HCT116 (cell line): ENCODE data around the gene GNAI3. TPM values are rescaled to one million over a fixed set of nuclear protein-coding genes. Genes with fewer than 3 reads are reported as not detected.
A peak's percentile ranks its signal among the peaks of the same experiment; 100 is the strongest.

Experiments
- ATAC-seq: fragments of 200-7000 bp; cut with Tn5 transposase; 2 replicates; pipeline ENCODE4 v1.9.1; 2020; ENCODE audit warnings: mild to moderate bottlenecking, moderate library complexity
- BruUV-seq: library from RNA; stranded (reverse); fragments of 400-500 nt; replicated peaks from 2 replicates; lab custom pipeline; 2021; lab: Mats Ljungman, UMichigan
- CTCF ChIA-PET: fragments of 300-600 bp; sonication (Branson Sonifier 250); formaldehyde crosslinking; loops from one replicate; lab custom pipeline; 2021; ENCODE audit warnings: antibody characterized with exemption; lab: Charles Lee
- POLR2A ChIA-PET: fragments of 300-600, 350-600 bp; sonication (Branson Sonifier 250); formaldehyde crosslinking; loops from one replicate; lab custom pipeline; 2021; ENCODE audit warnings: antibody characterized with exemption; lab: Charles Lee
- RAD21 ChIA-PET, 2 experiments: fragments of 300-600 bp; sonication (Branson Sonifier 250); formaldehyde crosslinking; loops; one replicate each; lab custom pipeline; 2023; ENCODE audit warnings: low total read pairs in 2 of 2; ENCODE audit not compliant: uncharacterized antibody in 2 of 2, unreplicated experiment in 2 of 2, low non-redundant PET in 1 of 2; lab: Charles Lee
- DNase-seq: peaks from one replicate; pipeline ENCODE4 v3.0.0-alpha.2; 2010; ENCODE audit warnings: low read depth, low spot score
- H2AFZ ChIP-seq: fragments of 200-600 bp; shearing (Covaris generic), sonication (generic); 2 replicates; pipeline ENCODE4 v1.6.1; 2017; ENCODE audit warnings: low read depth, mixed run types, mixed read lengths, antibody characterized with exemption, low read length; ENCODE audit not compliant: poor library complexity, severe bottlenecking
- H3K27ac ChIP-seq: 2 replicates; pipeline ENCODE4 v1.5.1; 2012; ENCODE audit warnings: low read depth, low read length
- H3K27me3 ChIP-seq: fragments of 200-600 bp; sonication (generic); 2 replicates; pipeline ENCODE4 v1.6.1; 2016; ENCODE audit warnings: mixed run types, low read length, mixed read lengths; ENCODE audit not compliant: insufficient read depth
- H3K36me3 ChIP-seq, 2 experiments: fragments of 200-500 bp in 1 of 2; fragments of 200-600 bp in 1 of 2; sonication (Bioruptor generic) in 1 of 2; sonication (generic) in 1 of 2; 2 replicates each; pipeline versions ENCODE4 v1.5.1 to v1.6.1; 2014 to 2016; ENCODE audit warnings: low read length in 2 of 2, inconsistent platforms in 1 of 2, mixed read lengths in 1 of 2, mixed run types in 1 of 2; ENCODE audit not compliant: insufficient read depth in 2 of 2, control insufficient read depth in 1 of 2
- H3K4me1 ChIP-seq, 2 experiments: fragments of 200-600 bp in 1 of 2; sonication (generic) in 1 of 2; 2 replicates each; pipeline versions ENCODE4 v1.5.1 to v1.6.1; 2012 to 2017; ENCODE audit warnings: low read length in 2 of 2, inconsistent platforms in 1 of 2, mild to moderate bottlenecking in 1 of 2, mixed read lengths in 1 of 2, mixed run types in 1 of 2, moderate library complexity in 1 of 2; ENCODE audit not compliant: insufficient read depth in 2 of 2, control insufficient read depth in 1 of 2
- H3K4me2 ChIP-seq: fragments of 200-600 bp; sonication (generic); 2 replicates; pipeline ENCODE4 v1.6.1; 2017; ENCODE audit warnings: mixed run types, low read length, mixed read lengths
- H3K4me3 ChIP-seq, 2 experiments: fragments of 200-600 bp in 1 of 2; sonication (generic) in 1 of 2; replicated peaks in 1 of 2; 2 replicates each; pipeline ENCODE4 v1.5.1; 2011 to 2016; ENCODE audit warnings: low read length in 2 of 2, control low read depth in 1 of 2, low read depth in 1 of 2, mild to moderate bottlenecking in 1 of 2, mixed read lengths in 1 of 2, mixed run types in 1 of 2
- H3K79me2 ChIP-seq: fragments of 200-600 bp; sonication (generic); 2 replicates; pipeline ENCODE4 v1.6.1; 2017; ENCODE audit warnings: mild to moderate bottlenecking, mixed run types, low read length, moderate library complexity, mixed read lengths; ENCODE audit not compliant: insufficient read depth
- H3K9ac ChIP-seq: fragments of 200-600 bp; sonication (generic); 2 replicates; pipeline ENCODE4 v1.6.1; 2016; ENCODE audit warnings: low read length, mixed read lengths
- H3K9me2 ChIP-seq: fragments of 200-600 bp; sonication (generic), shearing (Covaris generic); 2 replicates; pipeline ENCODE4 v1.6.1; 2017; ENCODE audit warnings: mixed run types, mild to moderate bottlenecking, moderate library complexity; ENCODE audit not compliant: insufficient read depth
- H3K9me3 ChIP-seq, 2 experiments: fragments of 200-500 bp in 1 of 2; fragments of 200-600 bp in 1 of 2; sonication (Bioruptor generic) in 1 of 2; sonication (generic) in 1 of 2; 2 replicates each; pipeline ENCODE4 v1.6.1; 2014 to 2017; ENCODE audit warnings: low read length in 2 of 2, mixed read lengths in 2 of 2, inconsistent platforms in 1 of 2, low read depth in 1 of 2, mild to moderate bottlenecking in 1 of 2, mixed run types in 1 of 2, moderate library complexity in 1 of 2; ENCODE audit not compliant: control insufficient read depth in 1 of 2, insufficient read depth in 1 of 2
- H4K20me1 ChIP-seq: fragments of 200-600 bp; sonication (generic), shearing (Covaris generic); 2 replicates; pipeline ENCODE4 v1.6.1; 2017; ENCODE audit warnings: mixed run types, mild to moderate bottlenecking, moderate library complexity; ENCODE audit not compliant: insufficient read depth
- CTCF ChIP-seq, 3 experiments: fragments of 200-600 bp in 1 of 3; sonication (generic) in 1 of 3; IDR thresholded peaks in 2 of 3; conservative IDR thresholded peaks in 1 of 3; 2 replicates each; pipeline ENCODE4 v1.5.1; 2012 to 2017; ENCODE audit warnings: low read depth in 2 of 3, low read length in 2 of 3, antibody characterized with exemption in 1 of 3, borderline replicate concordance in 1 of 3, control low read depth in 1 of 3, mild to moderate bottlenecking in 1 of 3, mixed read lengths in 1 of 3, mixed run types in 1 of 3, moderate library complexity in 1 of 3; ENCODE audit not compliant: insufficient read depth in 1 of 3
- EGR1 ChIP-seq: IDR thresholded peaks from 2 replicates; pipeline ENCODE4 v1.6.1; 2012; ENCODE audit warnings: low read depth
- ELF1 ChIP-seq: IDR thresholded peaks from 2 replicates; pipeline ENCODE4 v1.6.1; 2012; ENCODE audit warnings: low read depth, borderline replicate concordance
- EZH2 ChIP-seq: fragments of 200-600 bp; sonication (generic); IDR thresholded peaks from 2 replicates; pipeline ENCODE4 v1.6.1; 2017; ENCODE audit warnings: antibody characterized with exemption, mixed run types
- EZH2phosphoT487 ChIP-seq: fragments of 200-600 bp; IDR thresholded peaks from 2 replicates; pipeline ENCODE4 v1.6.1; 2018; ENCODE audit warnings: antibody characterized with exemption, borderline replicate concordance
- JUND ChIP-seq: IDR thresholded peaks from 2 replicates; pipeline ENCODE4 v1.6.1; 2012
- MAX ChIP-seq: IDR thresholded peaks from 2 replicates; pipeline ENCODE4 v1.6.1; 2012
- POLR2A ChIP-seq: IDR thresholded peaks from 2 replicates; pipeline ENCODE4 v1.7.0; 2011; ENCODE audit warnings: borderline replicate concordance; ENCODE audit not compliant: insufficient read depth, insufficient read length; ENCODE audit errors: extremely low read depth
- POLR2AphosphoS5 ChIP-seq: IDR thresholded peaks from 2 replicates; pipeline ENCODE4 v1.6.1; 2011; ENCODE audit warnings: mild to moderate bottlenecking, low read depth, low read length, moderate library complexity
- RAD21 ChIP-seq: IDR thresholded peaks from 2 replicates; pipeline ENCODE4 v1.6.1; 2012; ENCODE audit warnings: low read depth, mild to moderate bottlenecking
- REST ChIP-seq: IDR thresholded peaks from 2 replicates; pipeline ENCODE4 v1.6.1; 2012; ENCODE audit warnings: low read depth
- SIN3A ChIP-seq: IDR thresholded peaks from 2 replicates; pipeline ENCODE4 v1.6.1; 2012; ENCODE audit warnings: low read depth
- SP1 ChIP-seq: IDR thresholded peaks from 2 replicates; pipeline ENCODE4 v1.6.1; 2012; ENCODE audit warnings: low read depth
- SRF ChIP-seq: IDR thresholded peaks from 2 replicates; pipeline ENCODE4 v1.6.1; 2012; ENCODE audit warnings: low read depth
- TCF7L2 ChIP-seq: IDR thresholded peaks from 2 replicates; pipeline ENCODE4 v1.7.0; 2011; ENCODE audit warnings: borderline replicate concordance, inconsistent platforms; ENCODE audit not compliant: insufficient read depth, insufficient read length; ENCODE audit errors: extremely low read depth
- ZFX ChIP-seq: fragments of 450-650 bp; IDR thresholded peaks from 2 replicates; pipeline ENCODE4 v1.6.1; 2017
- intact Hi-C: fragments of 100-400 bp; cut with micrococcal nuclease; formaldehyde crosslinking; loops from 2 replicates; pipeline ENCODE4 v1.10.0; 2022
- total RNA-seq: library from RNA; stranded (reverse); gene quantifications from one replicate; pipeline ENCODE4 v1.2.1, GENCODE V29; 2021; ENCODE audit not compliant: unreplicated experiment

GNAI3 gene
- total RNA-seq, 1 experiment from 2014 or later, result 9.5 TPM

- peaks cover 2 to 7% of the 10 kb centered on the region in 2 experiments; a peak in 2 of 4 replicates for H3K4me1 ChIP-seq
- H3K79me2 ChIP-seq, result no peaks in the 10 kb centered on the region; the same call in 1 of the 2 replicates
- H3K27ac ChIP-seq, result no peak overlapping the region
- no peak overlapping the region for H3K4me3 ChIP-seq
- H3K4me2 ChIP-seq, result no peak overlapping the region
- ChIA-PET POLR2A (interaction anchor here (1.1 kb wide), 1 partner anchor 33 kb away, joined by 4 read pairs; no protein-coding TSS in a partner anchor), CTCF (interaction anchor here (2.9 to 5.0 kb wide), 2 partner anchors 16 to 32 kb away, joined by 8 to 70 read pairs; no protein-coding TSS in a partner anchor), RAD21 (interaction anchor here in 1 of 2 experiments (1.8 kb wide), 1 partner anchor 33 kb away, joined by 6 read pairs; no protein-coding TSS in a partner anchor)
- DNase-seq (no peak), ATAC-seq (peak; percentile 80)
- TF ChIP-seq RAD21, result peak; percentile 42
- no peak for TF ChIP-seq SRF
- TF ChIP-seq POLR2AphosphoS5, result no peak
- TF ChIP-seq SIN3A, result no peak
- no peak for TF ChIP-seq ZFX
- TF ChIP-seq REST, result no peak
- no peak for TF ChIP-seq JUND
- TF ChIP-seq MAX, result no peak
- no peak for TF ChIP-seq POLR2A
- no peak for TF ChIP-seq EGR1
- TF ChIP-seq TCF7L2, result no peak
- no peak for TF ChIP-seq SP1
- no peak for TF ChIP-seq ELF1
- TF ChIP-seq EZH2phosphoT487, result no peak
- no peak for TF ChIP-seq EZH2
- peak; percentile 42 to 67 (median 66); a peak in 5 of 6 replicates for TF ChIP-seq CTCF (IDR thresholded peaks at IDR 0.05 in 2 of 3, conservative IDR thresholded peaks at IDR 0.05 in 1 of 3; ENCODE audit: borderline replicate concordance in 1 of 3, insufficient read depth in 1 of 3, low read depth in 2 of 3, low read length in 2 of 3)
- H4K20me1 ChIP-seq, result no peaks in the 10 kb centered on the region
- H3K9me3 ChIP-seq, result no peaks in the 10 kb centered on the region
- no peaks in the 10 kb centered on the region for H3K9me2 ChIP-seq
- no TSS peak for BruUV-seq
- no peak overlapping the region for H2AFZ ChIP-seq
- peaks cover 4 to 5% of the 10 kb centered on the region in 2 experiments; a peak in 1 of 4 replicates for H3K36me3 ChIP-seq
- H3K27me3 ChIP-seq, result no peaks in the 10 kb centered on the region
- H3K9ac ChIP-seq, result no peak overlapping the region
- intact Hi-C loops, result no loop called here
These were observed 48.5 kb upstream of the GNAI3 start for GRCh38 chr1:109499661-109500536.
